Lung (tissue), 12 donors: ENCODE measurements around the gene TRAF7. TPM values are rescaled to one million over a fixed set of nuclear protein-coding genes. Genes with fewer than 3 reads are reported as not detected.

Experiments
- ATAC-seq: fragments of 200-7000 bp; cut with Tn5 transposase; one replicate; pipeline ENCODE4 v1.9.1; 2020; ENCODE audit warnings: moderate number of reproducible peaks; ENCODE audit not compliant: insufficient read depth, low FRiP score
- DNase-seq, 3 donors: peaks; one replicate each; pipeline ENCODE4 v3.0.0-alpha.2; 2013 to 2017
- H3K27ac ChIP-seq, 2 donors: one replicate each; pipeline ENCODE4 v1.5.1; 2013; ENCODE audit warnings: mild to moderate bottlenecking in 2 of 2, moderate library complexity in 2 of 2, control low read depth in 1 of 2, inconsistent platforms in 1 of 2, low read depth in 1 of 2, low read length in 1 of 2
- H3K27me3 ChIP-seq, 3 donors: one replicate each; pipeline ENCODE4 v1.5.1; 2013; ENCODE audit warnings: low read length in 2 of 3; ENCODE audit not compliant: control insufficient read depth in 3 of 3, insufficient read depth in 3 of 3
- H3K36me3 ChIP-seq, 4 donors: one replicate each; pipeline ENCODE4 v1.5.1; 2013; ENCODE audit warnings: low read length in 4 of 4, mild to moderate bottlenecking in 1 of 4, moderate library complexity in 1 of 4; ENCODE audit not compliant: control insufficient read depth in 4 of 4, insufficient read depth in 4 of 4
- H3K4me1 ChIP-seq, 5 donors: one replicate each; pipeline ENCODE4 v1.5.1; 2013; ENCODE audit warnings: low read length in 5 of 5, mild to moderate bottlenecking in 2 of 5, moderate library complexity in 1 of 5; ENCODE audit not compliant: control insufficient read depth in 5 of 5, insufficient read depth in 5 of 5
- H3K4me3 ChIP-seq: one replicate; pipeline ENCODE4 v1.5.1; 2013; ENCODE audit warnings: mild to moderate bottlenecking, control low read depth, moderate library complexity
- H3K9ac ChIP-seq, 2 donors: one replicate each; pipeline ENCODE4 v1.5.1; 2013; ENCODE audit warnings: low read length in 2 of 2, control low read depth in 1 of 2; ENCODE audit not compliant: insufficient read depth in 1 of 2
- H3K9me3 ChIP-seq, 4 donors: one replicate each; pipeline ENCODE4 v1.5.1; 2013; ENCODE audit warnings: low read length in 3 of 4, mild to moderate bottlenecking in 1 of 4, moderate library complexity in 1 of 4; ENCODE audit not compliant: control insufficient read depth in 4 of 4, insufficient read depth in 3 of 4
- WGBS, 2 donors: extraction: QIAGEN DNeasy Blood & Tissue Kit; methylation state at CpG; one replicate each; pipeline ENCODE4 v1.1.7; 2013; 5-methylcytosine and 5-hydroxymethylcytosine counted together
- polyA plus RNA-seq, 2 donors: library from polyadenylated mRNA; stranded (reverse); fragments of 200-250 nt; gene quantifications; one replicate each; pipeline ENCODE4 v1.2.1, GENCODE V29; 2013
- total RNA-seq, 2 donors: library from RNA; depleted of rRNA in 1 of 2; stranded (reverse); fragments of >200 nt in 1 of 2; gene quantifications; one replicate each; pipeline ENCODE4 v1.2.1, GENCODE V29; 2014 to 2021
- TF ChIP-seq, protein P1 (sequence below): IDR thresholded peaks from 2 replicates; pipeline ENCODE4 v1.5.1; 2012; ENCODE audit warnings: mild to moderate bottlenecking; ENCODE audit errors: control extremely low read depth, extremely low read depth
- donor health status: control.
- donor health status: control.
- donor health status: Bipolar disorder and iron deficiency.
- donor health status: healthy.
- donor health status: DM: yes; HTN: yes; CAD: no.

TRAF7 gene
- total and polyA plus RNA-seq, 4 donors: 33.4 to 74.2 (median 48.3) TPM

DNA sequence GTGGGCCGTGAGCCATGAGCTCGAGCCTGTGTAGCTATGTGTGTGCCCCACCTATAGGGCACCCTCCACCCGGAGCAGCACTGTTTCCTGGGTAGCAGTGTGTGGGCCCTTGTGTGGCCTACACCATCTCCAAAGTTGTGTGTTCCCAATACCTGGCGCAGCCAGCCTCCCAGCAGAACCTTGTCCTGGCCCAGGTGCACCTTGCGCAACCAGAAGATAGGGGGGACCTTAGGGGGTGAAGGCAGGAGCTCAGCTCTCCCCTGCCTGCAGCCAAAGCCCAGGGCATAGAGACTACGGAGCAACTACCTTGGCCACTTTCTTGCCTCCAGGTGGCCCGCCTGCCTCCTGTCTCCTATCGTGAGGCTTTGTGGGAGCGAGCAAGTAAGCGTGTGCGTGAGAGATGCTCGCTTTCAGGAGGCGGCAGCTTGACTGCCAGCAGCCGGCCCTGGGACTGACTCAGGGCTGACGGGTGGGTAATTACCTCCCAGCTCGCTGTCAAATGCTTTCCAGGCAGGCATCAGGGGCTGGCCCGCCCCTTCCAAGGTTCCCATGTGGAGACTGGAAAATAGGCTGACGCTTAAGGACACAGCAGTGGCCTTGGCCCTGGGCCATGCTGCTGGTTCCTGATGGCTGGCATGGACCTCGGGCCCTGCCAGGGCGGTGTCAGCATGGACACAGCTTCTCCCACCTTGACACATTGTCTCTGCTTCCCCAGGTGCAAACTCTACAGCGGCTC is 19.0 kb downstream of the TRAF7 start:
- DNase-seq (no peak), ATAC-seq (no peak)
- TF ChIP-seq, protein P1, sequence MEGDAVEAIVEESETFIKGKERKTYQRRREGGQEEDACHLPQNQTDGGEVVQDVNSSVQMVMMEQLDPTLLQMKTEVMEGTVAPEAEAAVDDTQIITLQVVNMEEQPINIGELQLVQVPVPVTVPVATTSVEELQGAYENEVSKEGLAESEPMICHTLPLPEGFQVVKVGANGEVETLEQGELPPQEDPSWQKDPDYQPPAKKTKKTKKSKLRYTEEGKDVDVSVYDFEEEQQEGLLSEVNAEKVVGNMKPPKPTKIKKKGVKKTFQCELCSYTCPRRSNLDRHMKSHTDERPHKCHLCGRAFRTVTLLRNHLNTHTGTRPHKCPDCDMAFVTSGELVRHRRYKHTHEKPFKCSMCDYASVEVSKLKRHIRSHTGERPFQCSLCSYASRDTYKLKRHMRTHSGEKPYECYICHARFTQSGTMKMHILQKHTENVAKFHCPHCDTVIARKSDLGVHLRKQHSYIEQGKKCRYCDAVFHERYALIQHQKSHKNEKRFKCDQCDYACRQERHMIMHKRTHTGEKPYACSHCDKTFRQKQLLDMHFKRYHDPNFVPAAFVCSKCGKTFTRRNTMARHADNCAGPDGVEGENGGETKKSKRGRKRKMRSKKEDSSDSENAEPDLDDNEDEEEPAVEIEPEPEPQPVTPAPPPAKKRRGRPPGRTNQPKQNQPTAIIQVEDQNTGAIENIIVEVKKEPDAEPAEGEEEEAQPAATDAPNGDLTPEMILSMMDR: no peak
- H3K4me3 ChIP-seq: no peak overlapping the region
- peaks cover 4 to 71% (median 11%) of the 10 kb centered on the region in 4 donors for H3K36me3 ChIP-seq
- no peaks in the 10 kb centered on the region for H3K9me3 ChIP-seq
- H3K27me3 ChIP-seq: no peaks in the 10 kb centered on the region
- H3K9ac ChIP-seq: no peak overlapping the region
- peaks cover 0 to under 1% (median 0%) of the 10 kb centered on the region in 5 donors for H3K4me1 ChIP-seq
- no peak overlapping the region for H3K27ac ChIP-seq
- 94 to 96% methylated on average over 21 of the region's 21 CpGs for WGBS, 2 donors

DNA sequence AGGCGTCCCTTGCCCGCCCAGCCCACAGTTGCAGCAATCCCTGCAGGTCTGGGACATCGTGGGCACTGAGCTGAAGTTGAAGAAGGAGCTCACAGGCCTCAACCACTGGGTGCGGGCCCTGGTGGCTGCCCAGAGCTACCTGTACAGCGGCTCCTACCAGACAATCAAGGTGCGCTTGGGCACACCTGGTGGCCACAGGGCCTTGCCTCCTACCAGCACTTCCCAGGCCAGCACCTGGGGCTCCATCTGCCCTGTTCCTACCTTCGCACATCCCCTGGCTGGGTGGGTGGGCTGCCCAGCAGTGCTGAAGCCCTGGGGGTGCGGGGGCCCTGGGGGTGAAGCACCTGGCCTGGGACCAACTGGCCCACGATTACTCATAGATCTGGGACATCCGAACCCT is 19.9 kb downstream of the TRAF7 start:
- Histone ChIP-seq H3K27me3 (no peaks in the 10 kb centered on the region), H3K4me3 (no peak overlapping the region), H3K9ac (no peak overlapping the region), H3K36me3 (peaks cover 4 to 70% (median 11%) of the 10 kb centered on the region in 4 donors), H3K9me3 (no peaks in the 10 kb centered on the region), H3K27ac (no peak overlapping the region), H3K4me1 (no peaks in the 10 kb centered on the region)
- no peak for ATAC-seq
- no peak for DNase-seq
- WGBS, 2 donors: 96 to 97% methylated on average over 10 of the region's 10 CpGs
- TF ChIP-seq, protein P1: no peak

DNA sequence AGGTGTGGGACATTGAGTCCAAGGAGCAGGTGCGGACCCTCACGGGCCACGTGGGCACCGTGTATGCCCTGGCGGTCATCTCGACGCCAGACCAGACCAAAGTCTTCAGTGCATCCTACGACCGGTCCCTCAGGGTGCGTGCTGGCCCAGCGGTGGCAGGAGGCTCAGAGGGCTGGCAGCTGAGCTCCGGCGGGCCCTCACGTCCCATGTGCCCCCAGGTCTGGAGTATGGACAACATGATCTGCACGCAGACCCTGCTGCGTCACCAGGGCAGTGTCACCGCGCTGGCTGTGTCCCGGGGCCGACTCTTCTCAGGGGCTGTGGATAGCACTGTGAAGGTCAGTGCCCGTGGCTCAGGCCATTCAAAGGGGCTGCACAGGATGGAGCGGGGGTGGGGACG is 20.5 kb downstream of the TRAF7 start:
- no peaks in the 10 kb centered on the region for H3K9me3 ChIP-seq
- H3K4me1 ChIP-seq: no peaks in the 10 kb centered on the region
- H3K9ac ChIP-seq: no peak overlapping the region
- no peak overlapping the region for H3K4me3 ChIP-seq
- no peak for DNase-seq
- whole genome bisulfite sequencing, 2 donors: 96% methylated on average over 23 of the region's 23 CpGs
- ATAC-seq: no peak
- no peak overlapping the region for H3K27ac ChIP-seq
- peaks cover 4 to 68% (median 11%) of the 10 kb centered on the region in 4 donors for H3K36me3 ChIP-seq
- H3K27me3 ChIP-seq: no peaks in the 10 kb centered on the region
- TF ChIP-seq, protein P1: no peak
